HG02642 (cell line): ENCODE results near the gene ALKBH2.
A peak's percentile ranks its signal among the peaks of the same experiment; 100 is the strongest.

Source experiments
- ATAC-seq: cut with Tn5 transposase; IDR thresholded peaks from one replicate; pipeline ENCODE4 v1.9.1; 2021; ENCODE audit warnings: mild to moderate bottlenecking; ENCODE audit not compliant: unreplicated experiment, poor library complexity

The ALKBH2 gene

GRCh38 chr12:109115404-109115757 is 22.1 kb upstream of the ALKBH2 start:
- ATAC-seq = no peak

- ATAC-seq = no peak
Observed at GRCh38 chr12:109114644-109115043, 21.4 kb upstream of the ALKBH2 start.

GRCh38 chr12:109113661-109114321 is 20.5 kb upstream of the ALKBH2 start:
- ATAC-seq = no peak

- ATAC-seq = no peak
Observed at GRCh38 chr12:109112720-109113465, 19.6 kb upstream of the ALKBH2 start.

GRCh38 chr12:109110988-109111495 is 17.8 kb upstream of the ALKBH2 start:
- ATAC-seq = peak; percentile 54

- ATAC-seq = no peak
Observed at GRCh38 chr12:109109746-109110350, 16.6 kb upstream of the ALKBH2 start.

- ATAC-seq = no peak
Observed at GRCh38 chr12:109105176-109105575, 11.9 kb upstream of the ALKBH2 start.

GRCh38 chr12:109102491-109102890 is 9.2 kb upstream of the ALKBH2 start:
- no peak for ATAC-seq

- no peak for ATAC-seq
Observed at GRCh38 chr12:109100741-109101140, 7.5 kb upstream of the ALKBH2 start.

- ATAC-seq = no peak
Observed at GRCh38 chr12:109099431-109100020, 6.3 kb upstream of the ALKBH2 start.

- ATAC-seq = no peak
Observed at GRCh38 chr12:109098651-109099050, 5.4 kb upstream of the ALKBH2 start.

GRCh38 chr12:109098183-109098604 is 4.9 kb upstream of the ALKBH2 start:
- ATAC-seq = peak; percentile 29

GRCh38 chr12:109097435-109098182 is 4.3 kb upstream of the ALKBH2 start, which contains the start of gene UNG:
UNG (plus strand) TSS chr12:109097597; CDS start chr12:109097680, 83 bp downstream.
- peak; percentile 93 for ATAC-seq

GRCh38 chr12:109097140-109097434 is 3.8 kb upstream of the ALKBH2 start:
- no peak for ATAC-seq

- no peak for ATAC-seq
Observed at GRCh38 chr12:109092497-109093021, 713 bp downstream of the ALKBH2 start.

GRCh38 chr12:109089683-109090082 is 3.6 kb downstream of the ALKBH2 start:
- no peak for ATAC-seq

GRCh38 chr12:109088818-109089217 is 4.5 kb downstream of the ALKBH2 start:
- ATAC-seq = no peak

- no peak for ATAC-seq
Observed at GRCh38 chr12:109087250-109087649, 6.0 kb downstream of the ALKBH2 start.

- ATAC-seq = no peak
Observed at GRCh38 chr12:109085590-109085989, 7.7 kb downstream of the ALKBH2 start.

GRCh38 chr12:109084425-109084824 is 8.8 kb downstream of the ALKBH2 start:
- no peak for ATAC-seq
